MCF 10A (cell line): ENCODE results near the gene EIF4A3. TPM values are rescaled to one million over a fixed set of nuclear protein-coding genes. Genes with fewer than 3 reads are reported as not detected.
A peak's percentile ranks its signal among the peaks of the same experiment; 100 is the strongest.

Source experiments
- Bru-seq: library from RNA; stranded (reverse); fragments of 400-500 nt; gene quantifications from one replicate; lab custom pipeline; 2021; lab: Mats Ljungman, UMichigan
- BruChase-seq, 2 experiments: library from RNA; stranded (reverse); fragments of 400-500 nt; gene quantifications; one replicate each; lab custom pipeline; 2021; lab: Mats Ljungman, UMichigan
- BruUV-seq: library from RNA; stranded (reverse); fragments of 400-500 nt; replicated peaks from 2 replicates; lab custom pipeline; 2021; lab: Mats Ljungman, UMichigan
- CTCF ChIA-PET: fragments of 300-600 bp; sonication (Branson Sonifier 250); formaldehyde crosslinking; extraction: SDS; loops from one replicate; lab custom pipeline; 2021; ENCODE audit warnings: antibody characterized with exemption, inconsistent platforms; lab: Yijun Ruan, JAX
- POLR2A ChIA-PET: fragments of 300-600, 350-650 bp; sonication (Branson Sonifier 250); formaldehyde crosslinking; extraction: SDS; loops from one replicate; lab custom pipeline; 2020; ENCODE audit warnings: antibody characterized with exemption, inconsistent platforms; lab: Yijun Ruan, JAX
- DNase-seq: peaks from one replicate; pipeline ENCODE4 v3.0.0-alpha.2; 2018; ENCODE audit not compliant: unreplicated experiment
- H3K27ac Mint-ChIP-seq: one replicate; pipeline ENCODE4 v1.8.0; 2022; ENCODE audit warnings: mild to moderate bottlenecking, low read depth, mixed read lengths; ENCODE audit not compliant: unreplicated experiment
- H3K27me3 Mint-ChIP-seq: one replicate; pipeline ENCODE4 v1.8.0; 2022; ENCODE audit warnings: mixed read lengths; ENCODE audit not compliant: insufficient read depth, unreplicated experiment
- H3K36me3 Mint-ChIP-seq: one replicate; pipeline ENCODE4 v1.8.0; 2022; ENCODE audit warnings: mild to moderate bottlenecking, moderate library complexity, mixed read lengths; ENCODE audit not compliant: insufficient read depth, unreplicated experiment
- H3K4me1 Mint-ChIP-seq: one replicate; pipeline ENCODE4 v1.8.0; 2022; ENCODE audit warnings: mixed read lengths; ENCODE audit not compliant: insufficient read depth, unreplicated experiment
- H3K4me3 Mint-ChIP-seq: one replicate; pipeline ENCODE4 v1.8.0; 2022; ENCODE audit warnings: mild to moderate bottlenecking, moderate library complexity, mixed read lengths; ENCODE audit not compliant: unreplicated experiment
- H3K9me3 Mint-ChIP-seq: one replicate; pipeline ENCODE4 v1.8.0; 2022; ENCODE audit warnings: mixed read lengths; ENCODE audit not compliant: unreplicated experiment
- intact Hi-C: fragments of 100-400 bp; cut with micrococcal nuclease; formaldehyde crosslinking; loops from 2 replicates; pipeline ENCODE4 v1.14.1; 2022
- long read RNA-seq: library from polyadenylated mRNA; stranded (forward); transcript quantifications from one replicate; pipeline ENCODE4 v2.0.0, GENCODE V29; 2022
- total RNA-seq: library from RNA; stranded (reverse); gene quantifications from 2 replicates; pipeline ENCODE4 v1.2.3, GENCODE V29; 2022
- TF ChIP-seq, protein P1 (sequence below): fragments of 200-600 bp; IDR thresholded peaks from one replicate; pipeline ENCODE4 v1.8.0; 2022; ENCODE audit warnings: antibody characterized with exemption, mild to moderate bottlenecking; ENCODE audit not compliant: unreplicated experiment

Gene EIF4A3
- 87.0 and 97.7 TPM in 2 replicates for total RNA-seq
- Bru-seq, nascent RNA = percentile 71 among the genes with signal in this experiment
- percentile 88 among the genes with signal in this experiment for BruChase-seq, experiment 1, labeled RNA remaining after a 6-hour chase
- BruChase-seq, experiment 2, labeled RNA remaining after a 2-hour chase = percentile 77 among the genes with signal in this experiment
- long read RNA-seq, transcript EIF4A3-201 (12 exons, 1,734 nt) = major isoform, 267 of 272 reads
- long read RNA-seq, partial matches to known transcripts = 0 of 272 reads
- long read RNA-seq, other reads (novel, unspliced or antisense) = 5 of 272 reads

DNA sequence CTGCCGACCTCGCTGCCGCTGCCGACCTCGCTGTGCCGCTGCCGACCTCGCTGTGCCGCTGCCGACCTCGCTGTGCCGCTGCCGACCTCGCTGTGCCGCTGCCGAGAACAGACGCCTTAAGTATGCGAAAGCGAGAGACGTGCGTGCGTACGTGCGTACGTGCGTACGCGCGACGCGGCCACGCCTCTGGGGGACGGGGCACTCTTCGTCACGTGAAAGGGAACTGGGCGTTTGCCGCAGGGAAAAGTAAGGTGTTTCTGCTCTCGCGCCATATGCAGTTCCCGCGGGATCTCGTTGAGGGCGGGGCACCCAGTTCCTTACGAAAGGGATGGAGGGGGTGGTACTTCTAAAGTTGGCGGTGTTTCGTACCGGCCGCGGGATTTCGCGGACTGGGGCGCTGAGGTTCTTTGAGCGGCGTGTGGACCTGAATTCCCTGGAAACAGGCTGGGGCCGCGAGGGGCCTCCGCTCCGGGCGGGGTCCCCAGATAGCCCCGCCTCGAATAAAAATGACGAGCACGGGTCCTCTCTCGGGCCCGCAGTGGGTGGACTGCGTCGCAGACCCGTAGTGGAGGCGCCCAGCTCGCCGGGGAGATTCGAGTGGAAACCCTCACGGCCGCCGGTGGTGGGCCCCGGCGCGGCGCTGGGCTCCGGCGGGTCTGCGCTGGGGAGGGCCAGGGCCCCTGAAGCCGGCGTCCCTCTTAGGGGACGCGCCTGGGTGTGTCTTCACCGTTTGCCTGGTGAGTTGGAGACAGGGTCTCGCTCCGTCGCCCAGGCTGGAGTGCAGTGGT, at the start of gene EIF4A3:
EIF4A3 (minus strand) TSS at position 94 of the 788 bp plus-strand sequence. CDS start 167 bp downstream, outside the sequence.
- H3K27me3 Mint-ChIP-seq = no peaks in the 10 kb centered on the region
- peak within 1 kb of the TSS; percentile 84 for H3K4me3 Mint-ChIP-seq
- no peaks in the 10 kb centered on the region for H3K9me3 Mint-ChIP-seq
- POLR2A ChIA-PET = interaction anchor here (0.6 to 1.9 kb wide), 9 partner anchors 19 to 1310 kb away, joined by 3 to 8 read pairs (median 4); partner anchors contain the start of gene SGSH
- peaks cover 45% of the 10 kb centered on the region for H3K36me3 Mint-ChIP-seq
- intact Hi-C loops = loop anchor here (2.0 to 5.0 kb wide), 2 partner anchors 40 to 105 kb away; no protein-coding TSS in a partner anchor
- TF ChIP-seq, protein P1, sequence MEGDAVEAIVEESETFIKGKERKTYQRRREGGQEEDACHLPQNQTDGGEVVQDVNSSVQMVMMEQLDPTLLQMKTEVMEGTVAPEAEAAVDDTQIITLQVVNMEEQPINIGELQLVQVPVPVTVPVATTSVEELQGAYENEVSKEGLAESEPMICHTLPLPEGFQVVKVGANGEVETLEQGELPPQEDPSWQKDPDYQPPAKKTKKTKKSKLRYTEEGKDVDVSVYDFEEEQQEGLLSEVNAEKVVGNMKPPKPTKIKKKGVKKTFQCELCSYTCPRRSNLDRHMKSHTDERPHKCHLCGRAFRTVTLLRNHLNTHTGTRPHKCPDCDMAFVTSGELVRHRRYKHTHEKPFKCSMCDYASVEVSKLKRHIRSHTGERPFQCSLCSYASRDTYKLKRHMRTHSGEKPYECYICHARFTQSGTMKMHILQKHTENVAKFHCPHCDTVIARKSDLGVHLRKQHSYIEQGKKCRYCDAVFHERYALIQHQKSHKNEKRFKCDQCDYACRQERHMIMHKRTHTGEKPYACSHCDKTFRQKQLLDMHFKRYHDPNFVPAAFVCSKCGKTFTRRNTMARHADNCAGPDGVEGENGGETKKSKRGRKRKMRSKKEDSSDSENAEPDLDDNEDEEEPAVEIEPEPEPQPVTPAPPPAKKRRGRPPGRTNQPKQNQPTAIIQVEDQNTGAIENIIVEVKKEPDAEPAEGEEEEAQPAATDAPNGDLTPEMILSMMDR = no peak
- peak within 1 kb of the TSS; percentile 62 for H3K27ac Mint-ChIP-seq
- TSS peak; percentile 74 for BruUV-seq
- DNase-seq = peak; percentile 99
- peaks cover 17% of the 10 kb centered on the region for H3K4me1 Mint-ChIP-seq
- CTCF ChIA-PET = interaction anchor here (1.0 kb wide), 1 partner anchor 33 kb away, joined by 4 read pairs; no protein-coding TSS in a partner anchor

DNA sequence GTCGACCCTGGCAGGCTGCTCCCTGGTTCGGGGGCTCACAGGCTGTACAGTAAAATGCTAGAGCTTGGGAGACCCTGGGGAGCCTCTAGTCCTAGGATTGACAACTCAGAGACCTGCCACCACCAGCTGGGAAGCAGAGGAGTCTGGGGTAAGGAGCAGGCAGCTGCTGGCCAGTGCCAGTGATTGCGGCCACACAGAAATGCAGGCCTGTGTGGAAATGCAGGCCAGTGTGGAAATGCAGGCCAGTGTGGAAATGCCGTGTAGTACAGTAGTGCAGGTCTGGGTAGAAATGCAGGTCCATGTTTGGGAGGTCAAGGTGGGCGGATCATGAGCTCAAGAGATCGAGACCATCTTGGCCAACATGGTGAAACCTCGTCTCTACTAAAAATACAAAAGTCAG, 49.7 kb upstream of the EIF4A3 start:
- CTCF ChIA-PET = interaction anchor here (0.7 to 2.0 kb wide), 10 partner anchors 9 to 99 kb away, joined by 3 to 8 read pairs (median 4); no protein-coding TSS in a partner anchor
- H3K9me3 Mint-ChIP-seq = no peaks in the 10 kb centered on the region
- intact Hi-C loops = loop anchor here (1.0 to 2.0 kb wide), 2 partner anchors 57 to 168 kb away; no protein-coding TSS in a partner anchor

DNA sequence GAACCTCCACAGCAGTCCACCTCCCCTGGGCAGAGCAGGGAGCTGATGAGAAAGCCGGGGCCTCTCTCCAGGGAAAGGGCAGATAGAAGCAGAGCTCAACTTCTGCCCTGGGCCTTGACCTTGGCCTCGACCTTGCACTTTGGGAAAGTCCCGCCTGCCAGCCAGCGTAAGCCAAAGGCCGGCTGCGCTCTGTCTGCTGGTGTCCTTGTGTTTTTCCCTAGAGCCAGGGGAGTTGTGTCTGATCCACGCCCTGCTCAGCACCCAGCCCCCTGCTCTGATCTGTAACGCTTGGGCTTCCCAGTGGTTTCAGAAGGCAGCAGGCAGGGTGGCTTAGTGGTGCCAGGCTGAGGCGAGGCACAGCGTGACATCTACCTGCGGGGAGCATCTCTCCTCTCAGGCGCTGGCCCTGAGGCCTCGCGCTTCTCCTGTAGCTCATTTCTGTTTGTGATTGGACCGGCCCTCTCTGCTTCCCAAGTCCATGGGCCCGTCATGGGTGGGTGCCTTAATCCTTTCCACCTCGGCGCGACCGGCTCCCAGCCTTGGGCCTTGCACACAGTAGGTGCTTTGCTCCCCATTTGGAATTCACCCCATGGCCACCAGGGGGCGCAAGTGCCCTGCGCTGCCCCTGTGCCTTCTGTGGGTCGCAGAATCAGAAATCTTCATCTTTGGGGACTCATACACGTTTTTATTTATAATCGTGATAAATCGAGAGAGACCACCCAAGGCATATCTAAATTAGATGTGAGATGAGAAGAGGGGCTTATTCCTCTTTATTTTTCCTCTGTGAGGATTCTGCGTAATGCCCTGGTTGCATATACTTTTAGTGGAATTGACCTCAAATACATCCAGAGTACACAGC, 49.0 kb upstream of the EIF4A3 start:
- ChIA-PET CTCF (interaction anchor here (0.5 to 2.0 kb wide), 17 partner anchors 8 to 558 kb away, joined by 3 to 8 read pairs (median 3); no protein-coding TSS in a partner anchor), POLR2A (no interaction called here)
- peak; percentile 26 for DNase-seq
- no TSS peak for BruUV-seq
- Mint-ChIP-seq H3K4me3 (no peak overlapping the region), H3K9me3 (no peaks in the 10 kb centered on the region), H3K27ac (no peak overlapping the region), H3K27me3 (no peaks in the 10 kb centered on the region), H3K4me1 (no peaks in the 10 kb centered on the region), H3K36me3 (peaks cover 20% of the 10 kb centered on the region)
- TF ChIP-seq, protein P1 = peak; percentile 93
- intact Hi-C loops = loop anchor here (1.0 to 2.0 kb wide), 2 partner anchors 57 to 169 kb away; no protein-coding TSS in a partner anchor

More for the DNA sequence above, 49.7 kb upstream of the EIF4A3 start:
- BruUV-seq = no TSS peak
- H3K4me1 Mint-ChIP-seq = no peaks in the 10 kb centered on the region
- peaks cover 20% of the 10 kb centered on the region for H3K36me3 Mint-ChIP-seq
- no peak for DNase-seq
- POLR2A ChIA-PET = no interaction called here
- TF ChIP-seq, protein P1 = no peak
- H3K27ac Mint-ChIP-seq = no peak overlapping the region
- H3K4me3 Mint-ChIP-seq = no peak overlapping the region
- H3K27me3 Mint-ChIP-seq = no peaks in the 10 kb centered on the region
